Gastroesophageal sphincter (tissue), 4 donors: ENCODE measurements around the gene XYLT1. TPM values are rescaled to one million over a fixed set of nuclear protein-coding genes. Genes with fewer than 3 reads are reported as not detected.

Source experiments
- ATAC-seq: fragments of 150-250 bp; one replicate; pipeline ENCODE4 v1.9.1; 2016; ENCODE audit warnings: mild to moderate bottlenecking, moderate library complexity
- H3K27ac ChIP-seq, 4 donors: fragments of 200-600 bp; sonication (generic) in 3 of 4; 1 replicate in 3 of 4; 2 replicates in 1 of 4; pipeline ENCODE4 v1.5.1; 2016 to 2019
- H3K27me3 ChIP-seq: fragments of 200-600 bp; sonication (generic); one replicate; pipeline ENCODE4 v1.5.1; 2019
- H3K36me3 ChIP-seq, 2 donors: fragments of 200-600 bp; sonication (generic); one replicate each; pipeline ENCODE4 v1.5.1; 2019; ENCODE audit warnings: control low read depth in 1 of 2
- H3K4me1 ChIP-seq, 3 donors: fragments of 200-600 bp; sonication (generic); 1 replicate in 2 of 3; 2 replicates in 1 of 3; pipeline ENCODE4 v1.5.1; 2016 to 2019; ENCODE audit warnings: control low read depth in 2 of 3
- H3K4me3 ChIP-seq, 2 donors: fragments of 200-600 bp; sonication (generic); one replicate each; pipeline ENCODE4 v1.5.1; 2019; ENCODE audit warnings: mild to moderate bottlenecking in 1 of 2, moderate library complexity in 1 of 2
- H3K9me3 ChIP-seq, 3 donors: fragments of 200-600 bp; sonication (generic); one replicate each; pipeline ENCODE4 v1.5.1; 2017 to 2019; ENCODE audit warnings: control low read depth in 2 of 3
- CTCF ChIP-seq, 4 experiments: fragments of 200-600 bp in 2 of 4; fragments of 450-650 bp in 2 of 4; sonication (generic) in 1 of 4; IDR thresholded peaks; one replicate each; pipeline ENCODE4 v1.5.1; 2017 to 2019; ENCODE audit warnings: antibody characterized with exemption in 4 of 4, mild to moderate bottlenecking in 2 of 4, moderate library complexity in 2 of 4
- EP300 ChIP-seq: sonication (generic); formaldehyde crosslinking; IDR thresholded peaks from one replicate; pipeline ENCODE4 v1.6.1; 2017; ENCODE audit warnings: antibody characterized with exemption, mild to moderate bottlenecking
- POLR2A ChIP-seq, 2 donors: fragments of 450-650 bp; IDR thresholded peaks; one replicate each; pipeline ENCODE4 v1.6.1; 2017; ENCODE audit warnings: antibody characterized with exemption in 2 of 2, mild to moderate bottlenecking in 2 of 2, moderate library complexity in 1 of 2
- POLR2AphosphoS5 ChIP-seq: sonication (generic); formaldehyde crosslinking; IDR thresholded peaks from one replicate; pipeline ENCODE4 v1.6.1; 2017; ENCODE audit warnings: antibody characterized with exemption
- WGBS, 2 donors: methylation state at CpG; one replicate each; pipeline ENCODE4 v1.1.5; 2018; ENCODE audit warnings: low coverage in 1 of 2; 5-methylcytosine and 5-hydroxymethylcytosine counted together
- total RNA-seq, 4 donors: library from RNA; depleted of rRNA; stranded (reverse); fragments of >200 nt; gene quantifications; one replicate each; pipeline ENCODE4 v1.1.0, GENCODE V29; 2016

The XYLT1 gene
- total RNA-seq, 4 donors from 2014 or later: 19.1 to 51.6 (median 23.7) TPM

- Histone ChIP-seq H3K4me1 (peaks cover 11 to 71% (median 24%) of the 10 kb centered on the region in 3 donors), H3K4me3 (no peak overlapping the region), H3K27me3 (no peaks in the 10 kb centered on the region), H3K9me3 (no peaks in the 10 kb centered on the region), H3K27ac (peak overlapping the region; percentile 92 to 96 (median 94)), H3K36me3 (no peaks in the 10 kb centered on the region)
- ATAC-seq: peak; percentile 90
- 0 to 6% methylated on average over 1 to 2 of the region's 4 CpGs for WGBS, 2 donors
- peak; percentile 94 for TF ChIP-seq POLR2AphosphoS5
- no peak for TF ChIP-seq CTCF (IDR thresholded peaks at IDR 0.05)
- peak in 1 of 2 donors; percentile 23 for TF ChIP-seq POLR2A (IDR thresholded peaks at IDR 0.05)
- TF ChIP-seq EP300: peak; percentile 38
Measured at GRCh38 chr16:17313085-17313611, 157.6 kb downstream of the XYLT1 start.

- H3K27me3 ChIP-seq: no peaks in the 10 kb centered on the region
- H3K36me3 ChIP-seq: no peaks in the 10 kb centered on the region
- peaks cover 11 to 76% (median 24%) of the 10 kb centered on the region in 3 donors for H3K4me1 ChIP-seq
- no peak overlapping the region for H3K4me3 ChIP-seq
- H3K27ac ChIP-seq: peak overlapping the region; percentile 92 to 96 (median 94)
- ATAC-seq: peak; percentile 53
- TF ChIP-seq POLR2A (IDR thresholded peaks at IDR 0.05): no peak
- peak; percentile 10 for TF ChIP-seq POLR2AphosphoS5
- H3K9me3 ChIP-seq: no peaks in the 10 kb centered on the region
- WGBS, 2 donors: 40 to 75% methylated on average over 6 to 8 of the region's 8 CpGs
Measured at GRCh38 chr16:17312094-17312710, 158.6 kb downstream of the XYLT1 start.

GRCh38 chr16:17311333-17312093 is 159.2 kb downstream of the XYLT1 start:
- no peak for TF ChIP-seq CTCF (IDR thresholded peaks at IDR 0.05)
- TF ChIP-seq POLR2A (IDR thresholded peaks at IDR 0.05): no peak
- TF ChIP-seq EP300: no peak
- no peak for TF ChIP-seq POLR2AphosphoS5
- H3K27me3 ChIP-seq: no peaks in the 10 kb centered on the region
- H3K9me3 ChIP-seq: no peaks in the 10 kb centered on the region
- H3K4me1 ChIP-seq: peaks cover 11 to 76% (median 24%) of the 10 kb centered on the region in 3 donors
- H3K4me3 ChIP-seq: no peak overlapping the region
- no peaks in the 10 kb centered on the region for H3K36me3 ChIP-seq
- peak overlapping the region; percentile 92 to 96 (median 94) for H3K27ac ChIP-seq
- ATAC-seq: no peak
- WGBS, 2 donors: 80 to 83% methylated on average over 2 to 3 of the region's 9 CpGs

GRCh38 chr16:17309510-17309909 is 161.2 kb downstream of the XYLT1 start:
- 53% methylated on average over 3 of the region's 3 CpGs; no CpG with 5 or more reads in 1 of the 2 donors for WGBS, 2 donors
- peak; percentile 14 for ATAC-seq
- H3K9me3 ChIP-seq: no peaks in the 10 kb centered on the region
- no peaks in the 10 kb centered on the region for H3K27me3 ChIP-seq
- no peaks in the 10 kb centered on the region for H3K36me3 ChIP-seq
- H3K4me3 ChIP-seq: no peak overlapping the region
- peaks cover 11 to 80% (median 30%) of the 10 kb centered on the region in 3 donors for H3K4me1 ChIP-seq
- TF ChIP-seq EP300: no peak
- TF ChIP-seq CTCF (IDR thresholded peaks at IDR 0.05): no peak
- peak; percentile 31 for TF ChIP-seq POLR2AphosphoS5
- H3K27ac ChIP-seq: peak overlapping the region; percentile 92 to 96 (median 94)

GRCh38 chr16:17308186-17308585 is 162.6 kb downstream of the XYLT1 start:
- H3K4me1 ChIP-seq: peaks cover 11 to 80% (median 27%) of the 10 kb centered on the region in 3 donors

More at GRCh38 chr16:17308186-17308585, 162.6 kb downstream of the XYLT1 start:
- Histone ChIP-seq H3K27ac (peak overlapping the region in 3 of 4 donors; percentile 92 to 96 (median 96)), H3K4me3 (no peak overlapping the region), H3K27me3 (no peaks in the 10 kb centered on the region), H3K9me3 (no peaks in the 10 kb centered on the region), H3K36me3 (no peaks in the 10 kb centered on the region)
- no peak for TF ChIP-seq POLR2AphosphoS5
- no peak for TF ChIP-seq POLR2A (IDR thresholded peaks at IDR 0.05)
- no peak for TF ChIP-seq CTCF (IDR thresholded peaks at IDR 0.05)
- TF ChIP-seq EP300: no peak
- no peak for ATAC-seq
- WGBS, 2 donors: 100% methylated on average over 2 of the region's 2 CpGs; no CpG with 5 or more reads in 1 of the 2 donors
